K562 (cell line): ENCODE data around the gene EDEM2. TPM values are rescaled to one million over a fixed set of nuclear protein-coding genes. Genes with fewer than 3 reads are reported as not detected.

ENCODE experiments used
- ATAC-seq: fragments of 200-7000 bp; cut with Tn5 transposase; 3 replicates; pipeline ENCODE4 v1.9.1; 2020; ENCODE audit warnings: moderate library complexity
- BruUV-seq: library from RNA; stranded (reverse); fragments of 400-500 nt; replicated peaks from 2 replicates; lab custom pipeline; 2021; lab: Mats Ljungman, UMichigan
- CTCF ChIA-PET: fragments of 300-600 bp; formaldehyde crosslinking; extraction: SDS; loops from one replicate; lab custom pipeline; 2021; ENCODE audit warnings: low intra/inter-chr PET ratio; lab: Yijun Ruan, JAX
- POLR2A ChIA-PET: fragments of 300-600, 350-650 bp; sonication (Branson Sonifier 250); formaldehyde crosslinking; extraction: SDS; loops from one replicate; lab custom pipeline; 2021; ENCODE audit warnings: antibody characterized with exemption, inconsistent platforms; lab: Yijun Ruan, JAX
- DNase-seq, 4 experiments: peaks; one replicate each; pipeline versions ENCODE4 v3.0.0 to v3.0.0-alpha.2; 2011 to 2018; ENCODE audit warnings: low spot score in 3 of 4, mixed read lengths in 3 of 4; ENCODE audit errors: extremely low read depth in 1 of 4
- FAIRE-seq: peaks from 2 replicates; lab custom pipeline; 2011; peaks lifted over from hg19 to GRCh38; lab: Jason Lieb, UNC
- H2AFZ ChIP-seq: 2 replicates; pipeline ENCODE4 v1.6.0; 2011; ENCODE audit warnings: low read depth, low read length, control low read depth, inconsistent platforms
- H3K27ac ChIP-seq: fragments of 200-600 bp; 3 replicates; pipeline ENCODE4 v1.8.0; 2011; ENCODE audit warnings: low read depth, mild to moderate bottlenecking, control low read depth, inconsistent platforms, low read length, moderate library complexity, mixed read lengths; ENCODE audit errors: extremely low read depth
- H3K27me3 ChIP-seq, 2 experiments: fragments of 300-600 bp in 1 of 2; 2 replicates in 1 of 2; 3 replicates in 1 of 2; pipeline versions ENCODE4 v1.6.0 to v1.8.0; 2011; ENCODE audit warnings: inconsistent platforms in 2 of 2, low read length in 2 of 2, mild to moderate bottlenecking in 1 of 2, mixed read lengths in 1 of 2, moderate library complexity in 1 of 2; ENCODE audit not compliant: control insufficient read depth in 2 of 2, insufficient read depth in 2 of 2
- H3K36me3 ChIP-seq: fragments of 300-600 bp; 3 replicates; pipeline ENCODE4 v1.8.0; 2011; ENCODE audit warnings: mild to moderate bottlenecking, low read length, inconsistent platforms; ENCODE audit not compliant: control insufficient read depth, insufficient read depth
- H3K4me1 ChIP-seq, 2 experiments: fragments of 200-600 bp in 1 of 2; replicated peaks in 1 of 2; 2 replicates in 1 of 2; 3 replicates in 1 of 2; pipeline versions ENCODE4 v1.5.1 to v1.8.0; 2011; ENCODE audit warnings: inconsistent platforms in 2 of 2, low read length in 2 of 2, mild to moderate bottlenecking in 1 of 2, mixed read lengths in 1 of 2, moderate library complexity in 1 of 2; ENCODE audit not compliant: control insufficient read depth in 2 of 2, insufficient read depth in 2 of 2
- H3K4me2 ChIP-seq: 2 replicates; pipeline ENCODE4 v1.6.1; 2011; ENCODE audit warnings: low read length, control low read depth, inconsistent platforms, mixed read lengths; ENCODE audit not compliant: insufficient read depth
- H3K4me3 ChIP-seq: fragments of 200-600 bp; sonication (generic), shearing (Covaris generic); 2 replicates; pipeline ENCODE4 v1.5.1; 2016; ENCODE audit warnings: control low read depth, inconsistent platforms
- H3K79me2 ChIP-seq: fragments of 200-600 bp; 3 replicates; pipeline ENCODE4 v1.8.0; 2011; ENCODE audit warnings: low read length, inconsistent platforms; ENCODE audit not compliant: control insufficient read depth, insufficient read depth
- H3K9ac ChIP-seq, 2 experiments: 2 replicates each; pipeline versions ENCODE4 v1.6.0 to v1.6.1; 2011; ENCODE audit warnings: low read depth in 2 of 2, low read length in 2 of 2, control low read depth in 1 of 2, inconsistent platforms in 1 of 2, mild to moderate bottlenecking in 1 of 2, mixed read lengths in 1 of 2; ENCODE audit not compliant: insufficient read depth in 1 of 2
- H3K9me1 ChIP-seq: one replicate; pipeline ENCODE4 v1.6.0; 2011; ENCODE audit warnings: inconsistent platforms, mild to moderate bottlenecking, low read length, moderate library complexity; ENCODE audit not compliant: control insufficient read depth, insufficient read depth
- H3K9me3 ChIP-seq: replicated peaks from 2 replicates; pipeline ENCODE4 v1.5.1; 2011; ENCODE audit warnings: low read depth, low read length, inconsistent platforms; ENCODE audit not compliant: control insufficient read depth, insufficient read depth
- H4K20me1 ChIP-seq: replicated peaks from 2 replicates; pipeline ENCODE4 v1.6.1; 2011; ENCODE audit warnings: low read length, inconsistent platforms, mixed read lengths; ENCODE audit not compliant: control insufficient read depth, insufficient read depth
- BACH1 ChIP-seq: fragments of 200-800 bp; sonication (Bioruptor generic); IDR thresholded peaks from 2 replicates; pipeline ENCODE4 v1.6.1; 2016; ENCODE audit warnings: missing genetic modification characterization, missing compliant biosample characterization
- C11orf30 ChIP-seq: fragments of 450-650 bp; IDR thresholded peaks from 2 replicates; pipeline ENCODE4 v1.6.1; 2016; ENCODE audit warnings: low read depth, mild to moderate bottlenecking
- CBFA2T3 ChIP-seq: fragments of 450-650 bp; IDR thresholded peaks from 2 replicates; pipeline ENCODE4 v1.6.1; 2017
- DPF2 ChIP-seq: fragments of 450-650 bp; IDR thresholded peaks from 2 replicates; pipeline ENCODE4 v1.6.1; 2016
- MAFF ChIP-seq: IDR thresholded peaks from 2 replicates; pipeline ENCODE4 v1.6.1; 2012; ENCODE audit warnings: low read length, improper control_type of control experiment
- MAFG ChIP-seq: fragments of 450-650 bp; conservative IDR thresholded peaks from 2 replicates; pipeline ENCODE4 v1.6.1; 2016; ENCODE audit warnings: missing genetic modification characterization, missing compliant biosample characterization
- MAFK ChIP-seq: IDR thresholded peaks from 2 replicates; pipeline ENCODE4 v1.6.1; 2011; ENCODE audit warnings: low read length, improper control_type of control experiment
- MECOM ChIP-seq: fragments of 250-450 bp; sonication (Bioruptor Pico); IDR thresholded peaks from 2 replicates; pipeline ENCODE4 v1.8.0; 2022; ENCODE audit warnings: inconsistent platforms
- MEF2D ChIP-seq: conservative IDR thresholded peaks from 2 replicates; pipeline ENCODE4 v1.6.1; 2016; ENCODE audit warnings: low read depth, missing genetic modification characterization, missing compliant biosample characterization
- MEIS2 ChIP-seq: fragments of 450-650 bp; IDR thresholded peaks from 2 replicates; pipeline ENCODE4 v1.6.1; 2014; ENCODE audit warnings: mild to moderate bottlenecking; ENCODE audit not compliant: partially characterized antibody
- NFE2 ChIP-seq: IDR thresholded peaks from 2 replicates; pipeline ENCODE4 v1.6.1; 2014; ENCODE audit warnings: antibody characterized with exemption, low read depth
- NFE2L1 ChIP-seq: fragments of 450-650 bp; IDR thresholded peaks from 2 replicates; pipeline ENCODE4 v1.6.1; 2016; ENCODE audit warnings: missing genetic modification characterization, low read depth, mild to moderate bottlenecking, missing compliant biosample characterization, moderate library complexity, borderline replicate concordance
- NFRKB ChIP-seq: fragments of 450-650 bp; IDR thresholded peaks from 2 replicates; pipeline ENCODE4 v1.6.1; 2016; ENCODE audit warnings: low read depth
- PKNOX1 ChIP-seq: fragments of 450-650 bp; IDR thresholded peaks from 2 replicates; pipeline ENCODE4 v1.6.1; 2016
- SMARCA4 ChIP-seq: fragments of 450-650 bp; IDR thresholded peaks from 2 replicates; pipeline ENCODE4 v1.6.1; 2016
- SMARCE1 ChIP-seq: fragments of 450-650 bp; IDR thresholded peaks from 2 replicates; pipeline ENCODE4 v1.7.1; 2016; ENCODE audit warnings: mild to moderate bottlenecking
- ZBTB1 ChIP-seq: sonication (generic); formaldehyde crosslinking; IDR thresholded peaks from 2 replicates; pipeline ENCODE4 v1.8.1; 2023; ENCODE audit warnings: missing genetic modification reagents, low read depth, mild to moderate bottlenecking, borderline replicate concordance
- ZNF316 ChIP-seq: fragments of 450-650 bp; IDR thresholded peaks from 2 replicates; pipeline ENCODE4 v1.6.1; 2016
- WGBS: fragments of 100-300 bp; shearing (Covaris generic); methylation state at CpG from one replicate; pipeline ENCODE4 v1.1.6; 2016; ENCODE audit warnings: low coverage, mixed read lengths; ENCODE audit not compliant: insufficient coverage; ENCODE audit errors: missing lambda C conversion rate; 5-methylcytosine and 5-hydroxymethylcytosine counted together
- in situ Hi-C: fragments of 300-500 bp; cut with MboI; formaldehyde crosslinking; loops from 4 replicates; pipeline ENCODE4 v1.15.0; 2018; ENCODE audit warnings: inconsistent platforms, mixed read lengths
- intact Hi-C: fragments of 100-400 bp; cut with micrococcal nuclease; formaldehyde crosslinking; loops from 2 replicates; pipeline ENCODE4 v1.14.2; 2022
- polyA plus RNA-seq, 8 experiments: library from polyadenylated mRNA; depleted of rRNA in 4 of 8; stranded (reverse) in 5 of 8; unstranded in 3 of 8; fragments of >200 nt; fragmentation: Nextera tagmentation in 2 of 8; fragmentation: Illumina TruSeq in 1 of 8; extraction: Ambion mirVana in 2 of 8; extraction: Trizol in 1 of 8; gene quantifications; 2 replicates each; pipeline versions ENCODE4 v1.2.1 to v1.2.3, GENCODE V29; 2011 to 2014; ENCODE audit warnings: inconsistent platforms in 1 of 8, missing spikeins in 1 of 8
- total RNA-seq, 7 experiments: library from RNA; depleted of rRNA in 6 of 7; stranded (reverse); fragments of >200 nt in 6 of 7; fragmentation: Illumina TruSeq in 2 of 7; extraction: Trizol in 2 of 7; gene quantifications; 2 replicates each; pipeline versions ENCODE4 v1.2.1 to v1.2.3, GENCODE V29; 2011 to 2021; ENCODE audit warnings: low replicate concordance in 1 of 7
- TF ChIP-seq, protein P1 (sequence below), 2 experiments: fragments of 450-650 bp; conservative IDR thresholded peaks; 2 replicates each; pipeline ENCODE4 v1.6.1; 2017; ENCODE audit warnings: mild to moderate bottlenecking in 2 of 2, moderate library complexity in 2 of 2
- TF ChIP-seq, protein P2 (sequence below): fragments of 450-650 bp; formaldehyde crosslinking; IDR thresholded peaks from 2 replicates; pipeline ENCODE4 v1.4.0; 2020; ENCODE audit warnings: mild to moderate bottlenecking, moderate library complexity

Gene EDEM2
- total and polyA plus RNA-seq, 9 of the 15 experiments (the other 6 are each of a cell fraction or from before 2014, with no cell fraction given): 6.9 to 11.0 (median 9.7) TPM

DNA sequence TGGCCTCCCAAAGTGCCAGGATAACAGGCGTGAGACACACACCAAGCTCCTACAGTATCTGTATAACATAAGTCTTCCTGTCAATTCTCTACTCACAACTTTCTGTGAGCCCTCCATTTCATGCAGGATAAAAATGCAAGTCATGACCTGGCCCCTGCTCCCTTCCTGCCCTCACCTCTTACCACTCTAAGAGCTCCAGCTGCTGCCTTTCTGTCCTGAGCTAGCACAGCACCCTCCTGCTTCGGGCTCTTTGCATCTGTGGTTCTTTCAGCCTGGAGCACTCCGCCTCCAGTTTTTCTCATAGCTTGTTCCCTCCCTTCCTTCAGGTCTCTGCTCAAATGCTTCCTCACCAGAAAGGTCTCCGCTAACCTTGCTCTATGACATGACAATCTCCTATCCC lies 30.9 kb downstream of the EDEM2 start:
- CTCF ChIA-PET: no interaction called here
- 39% methylated on average over 4 of the region's 4 CpGs for WGBS
- peak overlapping the region; percentile 53 to 74; a peak in 3 of 4 replicates for H3K9ac ChIP-seq
- TF ChIP-seq MAFG (tag) (peak; percentile 91), MEIS2 (peak; percentile 41), DPF2 (0 out of 2 replicates have a peak, but pooled peaks have one; percentile 49), SMARCA4 (peak; percentile 39; the same call in 1 of the 2 replicates), NFRKB (0 out of 2 replicates have a peak, but pooled peaks have one; percentile 28), ZNF316 (peak; percentile 96), MEF2D (tag) (no peak), MECOM (CRISPR knock-in tag) (no peak), BACH1 (tag) (0 out of 2 replicates have a peak, but pooled peaks have one; percentile 44), MAFK (peak; percentile 45; the same call in 1 of the 2 replicates), NFE2 (peak; percentile 90), ZBTB1 (CRISPR knock-in tag) (no peak), NFE2L1 (tag) (peak; percentile 67; the same call in 1 of the 2 replicates), CBFA2T3 (0 out of 2 replicates have a peak, but pooled peaks have one; percentile 16), C11orf30 (peak; percentile 92), PKNOX1 (peak; percentile 21; the same call in 1 of the 2 replicates), SMARCE1 (peak; percentile 12; the same call in 1 of the 2 replicates), MAFF (peak; percentile 68; the same call in 1 of the 2 replicates)
- TF ChIP-seq, protein P1, sequence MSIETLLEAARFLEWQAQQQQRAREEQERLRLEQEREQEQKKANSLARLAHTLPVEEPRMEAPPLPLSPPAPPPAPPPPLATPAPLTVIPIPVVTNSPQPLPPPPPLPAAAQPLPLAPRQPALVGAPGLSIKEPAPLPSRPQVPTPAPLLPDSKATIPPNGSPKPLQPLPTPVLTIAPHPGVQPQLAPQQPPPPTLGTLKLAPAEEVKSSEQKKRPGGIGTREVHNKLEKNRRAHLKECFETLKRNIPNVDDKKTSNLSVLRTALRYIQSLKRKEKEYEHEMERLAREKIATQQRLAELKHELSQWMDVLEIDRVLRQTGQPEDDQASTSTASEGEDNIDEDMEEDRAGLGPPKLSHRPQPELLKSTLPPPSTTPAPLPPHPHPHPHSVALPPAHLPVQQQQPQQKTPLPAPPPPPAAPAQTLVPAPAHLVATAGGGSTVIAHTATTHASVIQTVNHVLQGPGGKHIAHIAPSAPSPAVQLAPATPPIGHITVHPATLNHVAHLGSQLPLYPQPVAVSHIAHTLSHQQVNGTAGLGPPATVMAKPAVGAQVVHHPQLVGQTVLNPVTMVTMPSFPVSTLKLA (conservative IDR thresholded peaks at IDR 0.05): no peak
- TF ChIP-seq, protein P2, sequence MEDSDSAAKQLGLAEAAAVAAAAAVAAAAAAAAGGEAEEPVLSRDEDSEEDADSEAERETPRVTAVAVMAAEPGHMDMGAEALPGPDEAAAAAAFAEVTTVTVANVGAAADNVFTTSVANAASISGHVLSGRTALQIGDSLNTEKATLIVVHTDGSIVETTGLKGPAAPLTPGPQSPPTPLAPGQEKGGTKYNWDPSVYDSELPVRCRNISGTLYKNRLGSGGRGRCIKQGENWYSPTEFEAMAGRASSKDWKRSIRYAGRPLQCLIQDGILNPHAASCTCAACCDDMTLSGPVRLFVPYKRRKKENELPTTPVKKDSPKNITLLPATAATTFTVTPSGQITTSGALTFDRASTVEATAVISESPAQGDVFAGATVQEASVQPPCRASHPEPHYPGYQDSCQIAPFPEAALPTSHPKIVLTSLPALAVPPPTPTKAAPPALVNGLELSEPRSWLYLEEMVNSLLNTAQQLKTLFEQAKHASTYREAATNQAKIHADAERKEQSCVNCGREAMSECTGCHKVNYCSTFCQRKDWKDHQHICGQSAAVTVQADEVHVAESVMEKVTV: no peak

More for the DNA sequence above, 30.9 kb downstream of the EDEM2 start:
- Histone ChIP-seq H2AFZ (peak overlapping the region; percentile 86), H3K4me2 (peak overlapping the region; percentile 21; the same call in 1 of the 2 replicates), H3K9me1 (no peaks in the 10 kb centered on the region), H3K36me3 (peaks cover 33% of the 10 kb centered on the region; the same call in 2 of the 3 replicates), H3K27ac (peak overlapping the region; percentile 75), H3K9me3 (no peaks in the 10 kb centered on the region), H4K20me1 (no peaks in the 10 kb centered on the region), H3K79me2 (no peaks in the 10 kb centered on the region), H3K27me3 (no peaks in the 10 kb centered on the region), H3K4me1 (peaks cover 28 to 38% of the 10 kb centered on the region in 2 experiments), H3K4me3 (no peak overlapping the region)
- peak in 3 of 4 experiments; percentile 32 to 70 (median 58) for DNase-seq
- ATAC-seq: peak; percentile 73
- in situ Hi-C loops: no loop called here
- peak; percentile 82 for FAIRE-seq
- POLR2A ChIA-PET: interaction anchor here (1.0 to 1.5 kb wide), 4 partner anchors 10 to 18 kb away, joined by 3 to 9 read pairs (median 3); no protein-coding TSS in a partner anchor
- BruUV-seq: no TSS peak
- intact Hi-C loops: no loop called here
